GM12891 (cell line): ENCODE results near the gene PRDM16.
"Not testable (repeated sequence)": the region's sequence is repeated elsewhere in the genome, so short reads cannot be mapped to it uniquely, and the experiment has no call there.

ENCODE experiments used
- POLR2A ChIP-seq: IDR thresholded peaks from 2 replicates; pipeline ENCODE4 v1.6.1; 2011; ENCODE audit warnings: low read depth, low read length, control low read depth
- POLR2AphosphoS5 ChIP-seq: IDR thresholded peaks from 2 replicates; pipeline ENCODE4 v1.6.1; 2011; ENCODE audit warnings: low read depth, low read length, control low read depth
- POU2F2 ChIP-seq: IDR thresholded peaks from 2 replicates; pipeline ENCODE4 v1.6.1; 2011; ENCODE audit warnings: low read depth, mild to moderate bottlenecking, control low read depth, low read length, moderate library complexity
- SPI1 ChIP-seq: IDR thresholded peaks from 2 replicates; pipeline ENCODE4 v1.6.1; 2011; ENCODE audit warnings: low read depth, low read length, control low read depth
- TAF1 ChIP-seq: IDR thresholded peaks from 2 replicates; pipeline ENCODE4 v1.6.1; 2011; ENCODE audit warnings: low read depth, low read length, control low read depth

DNA sequence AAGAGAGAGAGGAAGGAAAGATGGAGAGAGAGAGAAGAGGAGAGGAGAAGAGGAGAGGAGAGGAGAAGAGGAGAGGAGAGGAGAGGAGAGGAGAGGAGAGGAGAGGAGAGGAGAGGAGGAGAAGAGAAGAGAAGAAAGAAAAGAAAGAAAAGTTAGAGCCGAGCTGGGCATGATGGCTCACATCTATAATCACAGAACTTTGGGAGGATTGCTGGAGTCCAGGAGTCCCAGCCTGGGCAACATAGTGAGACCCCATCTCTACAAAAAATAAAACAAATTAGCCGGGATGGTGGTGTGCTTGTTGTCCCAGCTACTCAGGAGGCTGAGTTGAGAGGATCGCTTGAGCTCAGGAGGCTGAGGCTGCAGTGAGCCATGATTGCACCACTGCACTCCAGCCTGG is 171.0 kb downstream of the PRDM16 start:
- TF ChIP-seq POLR2AphosphoS5, POLR2A, SPI1, TAF1, POU2F2: not testable (repeated sequence)
